CD4-positive, alpha-beta T cell treated with Interleukin-12 subunit alpha and Interleukin-12 subunit beta, for 1 hour (primary cell): Measurements from ENCODE around the gene HOXC12.

Source experiments
- DNase-seq: peaks from one replicate; pipeline ENCODE4 v3.0.0-alpha.2; 2020

HOXC12 gene

GRCh38 chr12:53956914-53957536 is 2.3 kb downstream of the HOXC12 start:
- DNase-seq = no peak

DNA sequence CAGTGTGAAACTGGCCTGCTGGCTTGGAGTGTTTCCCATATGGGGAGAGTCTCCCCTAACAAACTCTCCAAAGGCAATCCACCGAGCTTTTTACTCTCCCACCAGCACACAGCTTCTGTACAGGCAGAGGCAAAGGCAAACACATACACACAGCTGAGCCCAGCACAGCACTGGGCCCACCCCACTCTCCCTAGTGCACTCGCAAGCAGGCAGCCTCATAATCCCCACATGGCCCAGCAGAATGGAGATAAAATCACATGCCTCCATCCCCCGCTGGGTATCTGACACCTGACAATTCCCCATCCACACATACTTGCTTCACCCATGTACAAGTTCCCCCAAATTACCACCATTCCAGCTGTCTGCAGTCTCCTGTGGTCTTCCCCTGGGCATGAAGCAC is 3.4 kb downstream of the HOXC12 start:
- DNase-seq = no peak

- DNase-seq = no peak
Measured at GRCh38 chr12:53959314-53959713, 4.6 kb downstream of the HOXC12 start.

DNA sequence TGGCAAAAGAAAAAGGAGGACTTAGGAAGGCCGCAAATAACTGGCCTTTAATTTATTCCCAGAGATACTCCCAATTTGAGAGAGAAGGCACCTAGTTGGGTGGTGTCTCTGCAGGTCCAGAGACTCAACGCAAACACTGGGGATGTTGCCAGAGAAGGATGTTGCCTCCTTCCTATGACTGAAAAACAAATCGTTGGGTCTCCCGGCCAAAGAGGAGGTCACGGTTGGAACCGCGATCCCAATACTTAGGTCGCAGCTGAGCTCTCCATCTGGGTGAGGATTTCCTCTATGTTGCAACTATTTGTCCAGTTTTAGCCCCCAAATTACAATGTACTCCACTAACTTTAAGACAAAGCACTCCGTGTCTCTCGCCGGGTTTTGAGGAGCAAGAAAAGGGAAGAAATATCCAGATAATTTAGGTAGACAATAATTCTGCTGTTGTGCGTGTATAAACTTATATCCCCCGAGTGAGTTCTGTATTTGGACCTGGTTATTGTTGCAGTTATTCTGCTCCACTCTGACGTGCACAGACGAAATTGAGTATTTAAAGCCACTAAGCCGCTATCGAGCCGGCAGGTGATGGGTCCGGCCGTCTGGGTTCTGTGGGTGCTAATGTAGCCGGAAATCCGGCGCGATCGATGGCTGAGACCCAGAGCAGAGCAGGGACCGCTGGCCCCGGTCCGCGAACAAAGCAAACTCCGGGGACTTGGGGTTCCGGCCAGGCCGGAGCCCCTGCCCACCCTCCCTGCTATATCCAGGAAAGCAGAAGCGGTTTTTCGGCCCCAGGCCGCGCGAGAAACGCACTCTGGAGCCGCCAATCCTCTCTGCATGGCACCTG is 5.7 kb downstream of the HOXC12 start:
- no peak for DNase-seq

- no peak for DNase-seq
Measured at GRCh38 chr12:53961025-53961761, 6.5 kb downstream of the HOXC12 start.

GRCh38 chr12:53963005-53963404 is 8.3 kb downstream of the HOXC12 start:
- no peak for DNase-seq

DNA sequence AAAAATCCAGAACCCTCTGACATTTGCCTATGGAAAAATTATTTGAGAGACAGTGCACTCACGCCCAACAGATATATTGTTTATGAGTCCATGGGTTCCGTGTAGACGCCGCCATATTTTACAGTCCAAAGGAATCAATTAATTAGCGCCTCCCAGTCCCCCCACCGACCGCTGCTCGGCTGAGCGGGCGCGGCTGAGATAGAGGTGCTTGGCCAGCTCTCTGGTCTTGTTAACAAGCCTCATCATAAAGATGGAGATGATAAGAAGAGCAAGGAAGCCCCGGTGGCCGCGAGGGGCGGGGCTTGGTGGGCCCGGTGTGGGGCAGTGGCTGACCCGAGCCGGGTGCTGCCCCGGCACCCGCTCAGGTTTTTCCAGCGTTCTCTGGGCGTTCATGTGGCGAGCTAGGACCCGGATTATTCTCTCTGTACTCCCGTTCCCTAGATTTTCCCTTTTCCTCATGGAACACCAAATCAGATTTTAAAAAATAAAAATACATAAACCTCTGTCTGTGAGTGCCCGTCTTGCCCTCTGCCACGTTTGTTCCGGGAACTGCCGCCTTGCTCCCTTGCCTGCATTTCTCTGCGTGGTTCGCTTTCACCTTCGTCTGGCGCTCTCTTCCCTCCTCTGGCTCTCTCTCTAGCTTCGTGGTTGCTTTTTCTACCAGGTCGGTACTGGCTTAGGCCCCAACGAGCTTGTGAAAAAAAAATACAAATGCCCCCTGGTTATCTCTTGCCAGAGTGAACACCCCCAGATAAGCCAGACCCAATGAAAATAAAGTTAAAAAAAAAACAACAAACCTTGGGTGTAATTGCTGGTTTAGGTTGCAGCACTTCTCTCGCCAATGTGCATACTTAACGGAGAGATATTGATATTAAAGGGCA is 9.0 kb downstream of the HOXC12 start:
- no peak for DNase-seq

DNA sequence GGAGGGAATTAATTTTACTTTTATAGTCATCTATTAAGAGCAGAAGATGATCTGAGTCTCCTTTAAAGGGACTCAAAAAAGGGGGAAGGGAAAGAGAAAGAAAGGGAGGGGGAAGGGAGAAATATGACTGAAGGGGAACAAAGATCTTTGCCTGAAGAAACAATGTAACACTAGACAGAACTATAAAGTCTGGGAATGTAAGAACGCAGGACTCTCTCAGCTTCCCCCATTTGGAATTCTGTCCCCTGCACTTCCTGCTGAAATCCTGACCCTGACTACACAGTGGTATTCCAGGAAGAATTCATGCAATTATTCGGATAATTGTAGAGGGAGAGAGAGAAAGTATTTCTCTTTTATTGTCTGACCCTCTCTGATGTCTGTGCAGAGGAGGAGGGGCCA is 9.6 kb downstream of the HOXC12 start:
- no peak for DNase-seq

DNA sequence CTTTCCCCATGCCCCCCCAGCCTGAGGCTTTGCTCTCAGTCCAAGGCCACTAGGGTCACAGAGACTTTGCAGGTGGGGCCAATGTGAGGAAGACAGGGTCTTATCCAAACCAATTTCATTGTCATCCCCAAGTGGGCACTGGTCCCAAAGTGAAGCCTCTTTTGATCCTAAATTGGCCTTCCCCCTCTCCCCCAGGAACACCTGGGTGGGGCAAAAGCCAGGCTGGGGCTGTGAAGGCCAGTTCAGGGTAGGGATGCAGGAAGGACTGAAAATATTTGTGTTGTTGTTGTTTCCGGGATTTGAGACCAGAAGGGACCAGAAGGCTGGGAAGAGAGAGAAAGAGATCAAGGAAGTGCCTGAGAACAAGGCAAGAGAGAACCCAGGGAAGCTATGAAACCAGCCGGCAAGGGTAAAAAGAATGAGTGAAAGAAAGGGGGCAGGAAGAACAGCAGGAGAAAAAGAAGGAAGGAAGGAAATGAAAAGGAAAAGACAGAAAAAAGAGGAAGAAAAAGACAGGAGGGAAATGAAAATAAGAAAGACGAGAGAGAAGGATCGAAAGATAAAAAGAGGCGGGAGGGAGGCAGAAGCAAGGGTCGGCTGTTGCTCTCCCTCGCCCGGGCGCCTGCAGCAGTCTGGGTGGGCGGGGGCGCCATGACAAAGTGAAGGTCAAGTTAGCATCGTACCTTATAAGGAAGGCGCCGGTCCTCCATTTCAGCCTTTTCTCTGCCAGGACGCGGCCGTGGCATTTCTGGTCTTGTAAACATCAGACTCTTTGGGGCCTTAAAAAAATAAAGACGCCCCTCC is 10.8 kb downstream of the HOXC12 start:
- DNase-seq = no peak

- DNase-seq = no peak
Measured at GRCh38 chr12:53966085-53966384, 11.3 kb downstream of the HOXC12 start.

GRCh38 chr12:53966385-53967133 is 11.9 kb downstream of the HOXC12 start:
- DNase-seq = no peak

DNA sequence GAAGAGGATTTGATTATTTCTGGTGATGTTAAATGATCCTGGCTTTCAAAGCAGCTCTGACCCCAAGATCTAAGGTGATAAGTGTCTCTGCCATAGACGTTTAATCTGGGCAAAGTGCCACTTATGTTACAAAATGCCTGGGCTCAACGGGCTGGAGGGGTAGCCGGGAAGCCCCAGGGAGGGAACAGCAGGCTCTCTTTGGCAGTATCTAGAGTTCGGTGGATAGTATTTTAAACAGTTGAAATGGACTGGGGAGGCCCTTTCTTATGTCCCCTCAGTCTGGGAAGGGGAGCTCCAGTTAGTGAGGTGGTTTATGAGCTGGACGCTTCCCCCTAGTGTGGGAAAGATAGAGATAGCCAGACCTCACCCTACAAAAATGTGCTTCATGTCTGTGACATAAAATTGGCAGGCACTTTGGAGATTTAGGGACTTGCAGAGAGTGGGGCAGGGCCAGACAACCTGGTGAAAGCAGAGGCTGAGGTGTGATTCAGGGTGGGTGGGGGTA is 12.8 kb downstream of the HOXC12 start:
- DNase-seq = no peak

DNA sequence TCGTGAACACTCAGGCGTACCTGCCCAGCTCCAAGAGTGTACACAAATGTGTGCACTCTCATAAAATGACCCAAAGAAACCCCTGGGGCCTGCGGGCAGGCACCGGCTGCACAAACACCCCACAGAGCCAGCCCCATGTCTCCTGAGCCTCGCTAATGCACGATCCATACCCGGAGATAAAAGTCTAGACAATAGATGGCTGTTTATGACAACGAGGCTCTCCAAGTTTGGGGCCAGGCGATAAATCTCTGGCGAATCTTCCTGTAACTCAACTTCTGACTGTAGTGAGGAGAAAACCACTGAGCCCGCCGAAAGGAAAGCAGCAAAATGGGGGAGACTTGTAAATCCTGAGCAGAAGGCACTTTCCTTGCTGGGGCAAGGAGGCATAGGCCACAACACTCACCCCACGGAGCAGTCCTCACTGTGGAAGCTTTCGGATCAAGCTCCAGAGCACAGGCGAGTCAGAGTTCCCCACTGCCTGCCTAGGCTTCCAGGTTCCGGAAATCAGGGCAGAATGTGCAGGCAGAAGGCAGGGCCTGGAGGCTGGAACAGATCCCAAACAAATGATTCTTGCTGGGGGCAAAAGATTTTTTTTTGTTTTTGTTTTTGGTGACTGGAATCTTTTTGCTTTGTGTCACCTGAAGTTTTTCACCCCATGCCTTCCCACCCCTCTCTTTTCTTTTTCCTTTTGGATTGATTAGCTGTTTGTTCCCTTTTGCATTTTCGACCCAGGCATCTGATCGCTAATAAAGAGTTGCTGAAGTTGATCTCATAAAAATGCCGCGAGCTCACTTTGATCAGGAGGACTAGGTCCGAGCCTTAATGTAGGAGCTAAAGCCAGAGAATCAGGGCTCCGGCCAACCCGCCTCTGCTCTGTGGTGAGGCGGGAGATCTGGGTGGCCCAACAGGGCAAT is 13.8 kb downstream of the HOXC12 start:
- DNase-seq = no peak

- no peak for DNase-seq
Measured at GRCh38 chr12:53969588-53970259, 15.0 kb downstream of the HOXC12 start.

GRCh38 chr12:53970451-53970850 is 15.7 kb downstream of the HOXC12 start:
- DNase-seq = no peak

GRCh38 chr12:53971129-53971528 is 16.4 kb downstream of the HOXC12 start:
- DNase-seq = no peak

GRCh38 chr12:53971686-53972085 is 17.0 kb downstream of the HOXC12 start:
- no peak for DNase-seq

GRCh38 chr12:53972152-53972702 is 17.5 kb downstream of the HOXC12 start:
- DNase-seq = no peak

DNA sequence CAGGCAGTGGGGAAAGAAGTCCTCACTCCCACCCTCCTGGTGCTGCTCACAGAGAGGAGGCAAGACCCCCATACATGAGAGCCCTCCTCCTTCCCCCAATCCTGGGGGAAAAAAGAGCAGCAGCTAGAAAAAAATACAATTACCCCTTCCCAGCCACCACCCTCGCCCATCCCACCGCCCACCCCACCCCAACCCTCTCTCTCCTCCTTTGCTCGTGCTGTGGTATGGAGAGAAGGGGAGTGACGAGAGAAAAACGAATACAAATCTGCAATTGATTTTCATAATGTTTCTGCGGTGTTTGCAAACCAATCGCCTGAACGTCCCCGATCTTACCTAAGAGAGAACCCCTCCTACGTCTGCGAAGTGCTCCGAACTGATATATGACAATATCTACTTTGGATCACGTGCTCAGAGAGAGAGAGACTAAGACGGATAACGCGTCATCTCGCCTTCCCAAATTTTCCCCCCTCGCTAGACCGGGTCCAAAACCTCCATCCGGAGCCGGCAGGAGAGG is 18.1 kb downstream of the HOXC12 start, which contains the start of gene HOXC11:
Gene HOXC11, plus strand, starts transcription at position 405 of the 514 bp plus-strand sequence. CDS start 116 bp downstream, outside the sequence.
- no peak for DNase-seq
